C4-2B (cell line): Measurements from ENCODE around the gene LRRIQ3.

Experiments used
- H3K27ac ChIP-seq: fragments of 450-650 bp; 2 replicates; pipeline ENCODE4 v1.5.1; 2017
- ZFX ChIP-seq: fragments of 450-650 bp; IDR thresholded peaks from 2 replicates; pipeline ENCODE4 v1.6.1; 2017
- TF ChIP-seq, protein P1 (sequence below): fragments of 450-650 bp; conservative IDR thresholded peaks from 2 replicates; pipeline ENCODE4 v1.5.1; 2017; ENCODE audit warnings: mild to moderate bottlenecking

The LRRIQ3 gene

DNA sequence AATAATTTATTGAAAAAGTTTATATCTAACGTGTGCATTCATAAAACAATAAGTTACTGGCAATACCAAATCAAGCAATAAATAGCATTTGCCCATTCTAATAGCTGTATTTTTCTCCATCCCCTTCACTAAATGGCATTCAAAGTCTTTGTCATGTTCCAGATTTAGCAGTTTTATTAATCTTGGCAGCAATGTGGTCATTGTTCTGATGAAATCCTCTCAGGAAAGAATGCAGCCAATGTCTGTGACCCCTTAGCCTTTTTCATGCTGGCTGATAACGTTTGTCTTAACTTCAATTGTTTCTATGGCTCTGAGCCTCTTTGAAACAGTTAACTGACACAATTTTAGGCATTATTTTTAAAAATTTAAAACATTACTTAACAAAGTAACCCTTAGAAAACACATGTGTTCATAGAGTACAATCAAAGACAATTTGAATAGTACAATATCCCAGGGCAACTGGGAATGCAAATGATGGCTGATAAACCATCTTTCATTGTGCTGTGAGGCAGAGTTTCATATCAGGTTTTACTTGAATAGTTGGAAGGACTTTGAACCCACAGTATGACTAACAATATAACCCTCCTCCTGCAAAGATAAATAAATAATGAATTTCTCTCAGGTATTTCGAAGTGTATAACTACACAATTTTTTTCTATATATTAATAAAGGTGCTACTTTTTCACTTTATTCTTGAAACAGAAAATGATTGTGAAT, 217.5 kb downstream of the LRRIQ3 start:
- TF ChIP-seq ZFX, result no peak
- TF ChIP-seq, protein P1, sequence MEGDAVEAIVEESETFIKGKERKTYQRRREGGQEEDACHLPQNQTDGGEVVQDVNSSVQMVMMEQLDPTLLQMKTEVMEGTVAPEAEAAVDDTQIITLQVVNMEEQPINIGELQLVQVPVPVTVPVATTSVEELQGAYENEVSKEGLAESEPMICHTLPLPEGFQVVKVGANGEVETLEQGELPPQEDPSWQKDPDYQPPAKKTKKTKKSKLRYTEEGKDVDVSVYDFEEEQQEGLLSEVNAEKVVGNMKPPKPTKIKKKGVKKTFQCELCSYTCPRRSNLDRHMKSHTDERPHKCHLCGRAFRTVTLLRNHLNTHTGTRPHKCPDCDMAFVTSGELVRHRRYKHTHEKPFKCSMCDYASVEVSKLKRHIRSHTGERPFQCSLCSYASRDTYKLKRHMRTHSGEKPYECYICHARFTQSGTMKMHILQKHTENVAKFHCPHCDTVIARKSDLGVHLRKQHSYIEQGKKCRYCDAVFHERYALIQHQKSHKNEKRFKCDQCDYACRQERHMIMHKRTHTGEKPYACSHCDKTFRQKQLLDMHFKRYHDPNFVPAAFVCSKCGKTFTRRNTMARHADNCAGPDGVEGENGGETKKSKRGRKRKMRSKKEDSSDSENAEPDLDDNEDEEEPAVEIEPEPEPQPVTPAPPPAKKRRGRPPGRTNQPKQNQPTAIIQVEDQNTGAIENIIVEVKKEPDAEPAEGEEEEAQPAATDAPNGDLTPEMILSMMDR, result no peak
- no peak overlapping the region for H3K27ac ChIP-seq

DNA sequence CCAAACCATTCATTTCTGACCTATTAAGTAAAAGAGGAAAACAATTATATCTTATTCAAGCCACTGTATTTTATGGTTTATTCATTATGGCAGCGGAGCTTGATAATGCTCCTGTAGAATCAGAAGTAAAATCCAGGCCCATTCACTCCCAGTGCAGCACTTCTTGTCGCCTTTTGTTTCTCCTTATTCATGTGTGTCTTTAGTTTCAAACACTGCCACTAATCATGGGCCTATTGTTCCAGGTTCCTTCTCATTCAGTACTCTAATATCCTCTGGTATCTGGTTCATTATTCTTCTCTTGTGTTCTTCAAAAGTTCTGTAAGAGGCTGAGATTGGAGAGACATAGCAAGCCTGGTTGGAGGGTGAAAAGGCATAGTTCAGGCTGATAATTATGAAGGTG, 218.3 kb downstream of the LRRIQ3 start:
- H3K27ac ChIP-seq, result no peak overlapping the region
- TF ChIP-seq ZFX, result no peak
- TF ChIP-seq, protein P1, result no peak

DNA sequence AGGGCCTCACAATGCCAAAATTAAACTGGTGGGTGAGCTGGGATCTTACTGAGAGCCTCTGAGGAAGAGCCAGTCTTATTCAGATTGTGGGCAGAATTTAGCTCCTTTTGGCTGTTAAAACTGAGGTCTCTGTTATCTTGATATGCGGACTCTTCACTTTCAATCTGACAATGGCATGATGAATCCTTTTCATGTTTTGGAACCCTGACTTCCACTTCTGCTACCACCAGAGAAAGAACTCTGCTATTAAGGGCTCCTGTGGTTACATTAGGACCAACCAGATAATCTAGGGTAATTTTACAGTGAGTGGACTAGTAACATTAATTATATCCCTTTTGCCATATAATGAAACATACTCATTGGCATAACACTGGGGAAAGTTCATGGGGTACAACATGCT, 219.0 kb downstream of the LRRIQ3 start:
- no peak overlapping the region for H3K27ac ChIP-seq
- TF ChIP-seq, protein P1, result no peak
- no peak for TF ChIP-seq ZFX
